ENCODE measurements around the gene KIF2C. TPM values are rescaled to one million over a fixed set of nuclear protein-coding genes. Genes with fewer than 3 reads are reported as not detected.

The KIF2C gene
- polyA plus RNA-seq, 1 experiment: 14.3 TPM

- Histone ChIP-seq H3K4me3 (ENCODE audit: low read depth, low read length) (no peak overlapping the region), H3K27me3 (ENCODE audit: control insufficient read depth, insufficient read depth, low read length) (no peaks in the 10 kb centered on the region), H3K9me3 (ENCODE audit: control insufficient read depth, insufficient read depth, low read length) (peaks cover 8% of the 10 kb centered on the region; the same call in 1 of the 2 replicates), H3K27ac (ENCODE audit: low read depth, low read length) (no peak overlapping the region)
- TF ChIP-seq, protein P1, sequence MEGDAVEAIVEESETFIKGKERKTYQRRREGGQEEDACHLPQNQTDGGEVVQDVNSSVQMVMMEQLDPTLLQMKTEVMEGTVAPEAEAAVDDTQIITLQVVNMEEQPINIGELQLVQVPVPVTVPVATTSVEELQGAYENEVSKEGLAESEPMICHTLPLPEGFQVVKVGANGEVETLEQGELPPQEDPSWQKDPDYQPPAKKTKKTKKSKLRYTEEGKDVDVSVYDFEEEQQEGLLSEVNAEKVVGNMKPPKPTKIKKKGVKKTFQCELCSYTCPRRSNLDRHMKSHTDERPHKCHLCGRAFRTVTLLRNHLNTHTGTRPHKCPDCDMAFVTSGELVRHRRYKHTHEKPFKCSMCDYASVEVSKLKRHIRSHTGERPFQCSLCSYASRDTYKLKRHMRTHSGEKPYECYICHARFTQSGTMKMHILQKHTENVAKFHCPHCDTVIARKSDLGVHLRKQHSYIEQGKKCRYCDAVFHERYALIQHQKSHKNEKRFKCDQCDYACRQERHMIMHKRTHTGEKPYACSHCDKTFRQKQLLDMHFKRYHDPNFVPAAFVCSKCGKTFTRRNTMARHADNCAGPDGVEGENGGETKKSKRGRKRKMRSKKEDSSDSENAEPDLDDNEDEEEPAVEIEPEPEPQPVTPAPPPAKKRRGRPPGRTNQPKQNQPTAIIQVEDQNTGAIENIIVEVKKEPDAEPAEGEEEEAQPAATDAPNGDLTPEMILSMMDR (IDR thresholded peaks at IDR 0.05; ENCODE audit: low read depth, low read length): no peak
- CTCF ChIA-PET: no interaction called here
- DNase-seq (ENCODE audit: low read depth, low spot score): no peak
- POLR2A ChIA-PET: no interaction called here
These were observed 14.5 kb upstream of the KIF2C start for GRCh38 chr1:44724955-44725698.

DNA sequence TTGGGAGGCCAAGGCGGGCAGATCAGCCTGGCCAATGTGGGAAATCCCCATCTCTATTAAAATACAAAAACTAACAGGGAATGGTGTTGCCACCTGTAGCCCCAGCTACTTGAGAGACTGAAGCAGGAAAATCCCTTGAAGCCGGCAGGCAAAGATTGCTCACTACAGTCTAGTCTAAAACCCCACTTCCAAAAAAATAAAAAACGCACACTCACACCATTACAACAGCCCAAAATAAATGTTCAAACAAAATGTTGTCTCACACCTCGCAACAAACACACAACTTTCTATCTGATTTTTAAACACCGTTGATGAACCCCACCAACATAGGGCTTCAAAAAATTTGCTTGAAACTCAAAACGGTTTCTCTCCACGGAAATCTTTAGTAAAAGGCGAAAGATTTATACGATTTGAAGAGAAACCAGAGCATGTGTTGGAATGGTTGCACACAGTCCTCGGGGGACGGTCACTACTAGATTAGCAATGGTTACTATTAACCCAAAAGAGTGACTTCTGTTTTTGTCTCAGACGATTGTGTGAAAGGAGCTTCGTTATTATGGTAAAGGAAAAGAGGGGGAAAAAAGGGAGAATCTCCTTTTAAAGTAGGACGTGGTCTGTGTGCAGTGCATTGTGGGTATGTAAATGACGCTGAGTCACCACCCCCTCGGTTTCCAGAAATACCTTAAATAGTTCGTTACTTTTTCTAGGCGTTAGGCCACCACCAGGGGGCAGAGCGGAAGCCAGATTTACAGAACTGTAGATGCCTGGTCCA lies 8.7 kb upstream of the KIF2C start, which contains the start of gene RNU5D-1:
Gene RNU5D-1 (minus strand): TSS at position 430 of the 772 bp plus-strand sequence.
- H3K27ac ChIP-seq (ENCODE audit: low read depth, low read length): peak within 1 kb of the TSS; percentile 98
- TF ChIP-seq, protein P1 (IDR thresholded peaks at IDR 0.05; ENCODE audit: low read depth, low read length): peak; percentile 82
- peak; percentile 94 for DNase-seq (ENCODE audit: low read depth, low spot score)
- CTCF ChIA-PET: interaction anchor here (0.6 to 2.8 kb wide), 61 partner anchors 9 to 1961 kb away, joined by 3 to 89 read pairs (median 4); partner anchors contain the start of genes ARMH1, BTBD19, HECTD3 and KIF2C
- H3K9me3 ChIP-seq (ENCODE audit: control insufficient read depth, insufficient read depth, low read length): no peaks in the 10 kb centered on the region
- peak within 1 kb of the TSS; percentile 17; the same call in 1 of the 2 replicates for H3K4me3 ChIP-seq (ENCODE audit: low read depth, low read length)
- H3K27me3 ChIP-seq (ENCODE audit: control insufficient read depth, insufficient read depth, low read length): no peaks in the 10 kb centered on the region
- POLR2A ChIA-PET: interaction anchor here (0.6 to 3.1 kb wide), 18 partner anchors 8 to 871 kb away, joined by 3 to 32 read pairs (median 5); partner anchors contain the start of genes ARMH1, ERI3, HECTD3 and KIF2C

- Histone ChIP-seq H3K27ac (ENCODE audit: low read depth, low read length) (no peak overlapping the region), H3K9me3 (ENCODE audit: control insufficient read depth, insufficient read depth, low read length) (peaks cover 3% of the 10 kb centered on the region; the same call in 1 of the 2 replicates), H3K4me3 (ENCODE audit: low read depth, low read length) (no peak overlapping the region), H3K27me3 (ENCODE audit: control insufficient read depth, insufficient read depth, low read length) (no peaks in the 10 kb centered on the region)
- DNase-seq (ENCODE audit: low read depth, low spot score): no peak
- ChIA-PET POLR2A (interaction anchor here (1.1 kb wide), 1 partner anchor 42 kb away, joined by 5 read pairs; the partner anchor contains the start of gene RPS8), CTCF (interaction anchor here (1.0 kb wide), 1 partner anchor 81 kb away, joined by 3 read pairs; no protein-coding TSS in a partner anchor)
- TF ChIP-seq, protein P1 (IDR thresholded peaks at IDR 0.05; ENCODE audit: low read depth, low read length): no peak
These were observed 6.3 kb upstream of the KIF2C start for GRCh38 chr1:44733365-44733764.

GRCh38 chr1:44733784-44734183 lies 5.9 kb upstream of the KIF2C start:
- no peak overlapping the region for H3K27ac ChIP-seq (ENCODE audit: low read depth, low read length)
- CTCF ChIA-PET: no interaction called here
- no peak overlapping the region for H3K4me3 ChIP-seq (ENCODE audit: low read depth, low read length)
- POLR2A ChIA-PET: no interaction called here
- no peaks in the 10 kb centered on the region for H3K27me3 ChIP-seq (ENCODE audit: control insufficient read depth, insufficient read depth, low read length)
- DNase-seq (ENCODE audit: low read depth, low spot score): no peak
- TF ChIP-seq, protein P1 (IDR thresholded peaks at IDR 0.05; ENCODE audit: low read depth, low read length): no peak
- H3K9me3 ChIP-seq (ENCODE audit: control insufficient read depth, insufficient read depth, low read length): peaks cover 5% of the 10 kb centered on the region; the same call in 1 of the 2 replicates

All from AG04450 (cell line).